Measurements from ENCODE around the gene CEP170.

The CEP170 gene

DNA sequence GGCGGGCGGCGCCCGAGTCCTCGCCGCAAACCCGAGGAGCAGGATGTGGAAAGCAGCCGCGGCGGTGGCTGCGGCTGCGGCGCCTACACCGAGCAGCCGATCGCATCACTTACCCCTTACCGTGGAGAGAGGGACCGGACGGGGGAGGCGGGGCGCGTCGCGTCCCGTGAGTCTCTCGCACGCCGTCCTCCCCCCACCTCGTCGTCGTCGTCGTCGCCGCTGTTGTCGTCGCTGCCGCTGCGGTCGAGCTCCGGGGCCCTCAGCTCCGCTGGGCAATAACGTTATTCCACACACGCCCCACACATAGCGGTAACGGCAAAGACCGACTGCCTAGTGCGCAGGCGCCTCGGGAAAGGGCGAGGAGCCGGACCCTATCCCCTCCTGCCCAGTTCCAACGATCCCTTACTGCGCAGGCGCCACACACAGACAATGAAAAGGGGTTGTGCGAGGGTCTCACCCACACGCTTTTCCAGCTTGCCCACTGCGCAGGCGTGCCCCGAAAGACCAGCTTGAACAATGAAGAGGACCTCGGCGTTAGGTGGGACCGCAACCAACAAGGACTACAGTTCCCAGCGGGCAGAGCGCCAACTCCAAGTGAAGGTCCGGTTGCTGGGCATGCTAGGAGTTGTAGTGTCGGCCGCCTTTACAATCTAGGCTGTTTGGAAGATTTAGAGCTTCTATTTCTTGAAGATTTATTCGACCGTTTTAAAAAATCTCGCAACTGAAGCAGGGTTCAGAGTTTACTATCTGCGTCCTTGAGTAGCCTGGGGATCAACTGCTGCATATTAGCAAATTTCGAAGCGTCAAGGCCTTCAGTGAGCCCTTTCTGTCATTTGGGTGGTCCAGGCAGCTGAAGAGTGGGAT lies at the start of gene CEP170:
TSS of gene CEP170 (minus strand) at position 355 of the 864 bp plus-strand sequence. CDS start 30,001 bp downstream, outside the sequence.
- peak; percentile 85 for DNase-seq (ENCODE audit: low read depth, low spot score)

DNA sequence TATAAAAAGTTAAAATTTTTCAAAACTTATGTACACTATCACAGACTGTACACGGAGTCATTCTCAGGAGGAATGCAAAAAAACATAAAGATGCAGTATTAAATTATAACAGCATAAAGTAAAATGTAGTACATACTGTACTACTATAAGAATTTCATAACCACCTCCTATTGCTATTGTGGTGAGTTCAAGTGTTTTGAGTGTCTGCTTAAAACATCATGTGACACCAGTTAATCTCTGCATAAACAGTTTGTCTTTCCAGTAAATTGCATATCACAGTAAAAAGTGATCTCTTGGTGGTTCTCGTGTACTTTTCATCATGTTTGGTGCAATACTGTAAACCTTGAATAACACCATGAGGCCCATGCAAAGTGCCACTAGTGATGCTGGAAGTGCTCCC lies 46.0 kb upstream of the CEP170 start:
- DNase-seq (ENCODE audit: low read depth, low spot score) = no peak

DNA sequence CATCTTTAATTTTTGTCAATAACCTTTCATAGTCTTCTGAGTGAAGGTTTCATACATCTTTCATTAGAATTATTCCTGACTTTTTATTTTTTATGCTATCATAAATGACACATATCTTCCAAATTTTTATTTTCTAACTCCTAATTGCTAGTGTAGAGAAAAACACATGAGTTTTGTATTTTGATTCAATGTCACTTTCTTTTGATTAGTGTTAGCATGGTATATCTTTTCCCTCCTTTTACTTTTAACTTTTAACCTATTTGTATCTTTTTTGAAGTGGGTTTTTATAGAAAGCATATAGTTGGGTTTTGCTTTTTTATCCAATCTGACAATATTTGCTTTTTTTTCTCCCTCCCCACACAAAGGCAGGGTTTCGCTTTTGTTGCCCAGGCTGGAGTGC lies 44.0 kb upstream of the CEP170 start:
- DNase-seq (ENCODE audit: low read depth, low spot score) = no peak

DNA sequence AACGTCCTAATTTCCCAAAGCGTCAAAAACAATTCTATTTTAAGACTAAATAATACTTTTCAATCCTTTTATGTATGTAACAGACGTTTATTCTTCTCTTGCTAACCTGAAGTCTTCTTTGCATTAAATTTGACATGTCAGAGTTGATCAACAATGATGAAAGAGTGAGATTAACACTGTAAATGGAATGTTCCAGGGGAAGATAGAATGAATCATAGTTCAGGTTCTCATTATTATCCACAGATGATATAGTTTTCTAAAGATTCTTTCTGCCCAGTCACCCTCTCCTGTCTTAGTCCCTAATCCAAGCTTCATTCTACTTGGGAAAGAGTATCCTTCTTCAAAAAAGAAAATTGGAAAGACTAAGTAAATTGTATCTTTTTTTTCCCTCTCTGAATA lies 39.6 kb upstream of the CEP170 start:
- DNase-seq (ENCODE audit: low read depth, low spot score) = no peak

DNA sequence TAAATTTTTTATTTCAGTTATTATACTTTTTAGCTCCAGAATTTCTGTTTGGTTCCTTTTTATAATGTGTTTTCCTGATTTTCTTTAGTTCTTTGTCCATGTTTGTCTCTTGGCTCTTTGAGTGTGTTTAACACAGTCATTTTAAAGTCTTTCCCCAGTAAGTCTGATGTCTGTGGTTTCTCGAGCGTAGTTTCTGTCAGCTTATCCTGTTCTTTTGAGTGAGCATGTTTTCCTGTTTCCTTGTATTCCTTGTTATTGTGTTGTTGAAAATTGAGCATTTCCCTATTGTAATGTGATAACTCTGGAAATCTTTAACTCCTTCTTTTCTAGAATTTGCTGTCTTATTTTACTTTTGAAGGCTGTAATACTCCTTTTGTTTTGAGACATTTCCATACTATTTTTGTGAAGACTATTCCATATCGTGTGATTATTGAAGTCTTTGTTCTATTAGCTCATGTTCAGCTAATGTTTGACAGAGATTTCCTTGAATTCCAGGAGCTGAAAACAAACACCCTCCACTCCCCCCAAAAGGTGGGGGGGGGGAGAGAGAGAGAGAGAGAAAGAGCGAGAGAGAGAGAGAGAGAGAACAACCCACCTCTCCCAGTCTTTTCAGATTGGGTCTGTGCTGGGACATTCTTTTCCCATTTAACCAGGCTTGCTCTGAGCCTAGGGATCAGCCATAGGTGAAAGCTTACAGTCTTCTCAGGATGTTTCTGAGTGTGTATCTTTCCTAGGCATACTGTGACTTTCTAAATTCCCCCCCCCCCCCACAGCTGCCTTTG lies 39.1 kb upstream of the CEP170 start:
- DNase-seq (ENCODE audit: low read depth, low spot score) = no peak

DNA sequence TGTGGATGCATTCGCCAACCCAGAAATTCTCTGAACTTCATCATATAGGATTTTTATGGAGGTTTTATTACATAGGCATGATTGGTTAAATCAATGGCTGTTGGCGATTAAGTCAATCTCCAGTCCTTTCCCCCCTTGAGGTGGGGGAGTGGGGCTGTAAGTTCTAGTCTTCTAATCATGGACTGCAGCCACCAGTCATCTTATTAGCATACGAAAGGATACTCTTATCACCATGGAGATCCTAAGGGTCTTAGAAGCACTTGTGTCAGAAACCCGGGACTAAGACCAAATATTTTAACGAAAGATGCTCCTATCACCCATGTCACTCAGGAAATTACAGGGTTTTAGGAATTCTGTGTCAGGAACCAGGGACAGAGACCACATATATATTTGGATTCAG lies 37.0 kb upstream of the CEP170 start:
- no peak for DNase-seq (ENCODE audit: low read depth, low spot score)

DNA sequence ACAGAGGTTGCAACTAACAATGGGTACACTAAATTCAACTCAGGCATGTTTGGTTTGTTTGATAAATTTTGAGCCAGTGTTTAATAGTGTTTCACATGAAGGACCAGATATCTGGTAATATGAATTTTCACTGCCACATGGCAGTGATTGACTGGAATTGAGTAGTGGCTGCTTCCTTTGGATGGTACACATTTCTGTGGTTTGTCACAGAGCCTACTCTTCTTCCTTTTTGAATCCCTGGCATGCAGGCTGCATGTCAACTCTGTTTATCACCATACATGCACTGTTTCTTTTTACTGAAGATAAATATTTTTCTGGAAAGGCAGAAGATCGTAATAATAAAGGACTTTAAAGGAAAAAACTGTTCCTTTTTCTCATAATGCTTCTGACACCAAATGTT lies 36.2 kb upstream of the CEP170 start:
- no peak for DNase-seq (ENCODE audit: low read depth, low spot score)

DNA sequence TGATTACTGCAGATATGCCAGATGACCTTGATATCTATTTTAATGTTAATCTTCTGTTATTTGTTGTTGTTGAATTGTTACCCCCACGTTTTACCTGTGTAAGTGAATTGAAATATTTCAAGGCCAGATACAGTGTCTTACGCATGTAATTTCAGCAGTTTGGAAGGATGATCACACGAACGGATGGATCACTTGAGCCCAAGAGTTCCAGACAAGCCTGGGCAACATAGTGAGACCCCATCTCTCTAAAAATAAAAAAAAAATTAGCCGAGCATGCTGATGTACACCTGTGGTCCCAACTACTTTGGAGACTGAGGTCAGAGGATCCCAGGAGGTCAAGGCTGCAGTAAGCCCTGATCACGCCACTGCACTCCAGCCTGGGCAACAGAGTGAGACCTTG lies 33.0 kb upstream of the CEP170 start:
- no peak for DNase-seq (ENCODE audit: low read depth, low spot score)

DNA sequence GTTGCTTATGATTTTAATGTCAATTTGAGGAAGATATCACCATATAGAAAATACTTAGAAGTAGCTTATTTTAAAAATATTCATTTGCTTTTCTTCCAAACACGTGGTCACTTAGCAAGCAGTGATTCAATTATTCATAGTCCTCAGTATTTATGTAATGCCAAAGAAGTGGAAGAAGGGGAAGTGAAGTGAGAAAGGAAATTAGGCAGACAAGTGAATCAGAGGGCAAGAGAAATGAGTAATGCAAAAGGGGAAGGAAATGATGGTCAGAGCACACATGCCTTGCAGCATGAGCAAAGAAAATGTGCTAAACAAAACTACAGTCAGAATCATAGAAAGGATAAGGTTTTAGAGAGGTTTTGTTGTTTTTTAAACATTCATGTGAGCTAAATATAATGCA lies 32.6 kb upstream of the CEP170 start:
- DNase-seq (ENCODE audit: low read depth, low spot score) = no peak

DNA sequence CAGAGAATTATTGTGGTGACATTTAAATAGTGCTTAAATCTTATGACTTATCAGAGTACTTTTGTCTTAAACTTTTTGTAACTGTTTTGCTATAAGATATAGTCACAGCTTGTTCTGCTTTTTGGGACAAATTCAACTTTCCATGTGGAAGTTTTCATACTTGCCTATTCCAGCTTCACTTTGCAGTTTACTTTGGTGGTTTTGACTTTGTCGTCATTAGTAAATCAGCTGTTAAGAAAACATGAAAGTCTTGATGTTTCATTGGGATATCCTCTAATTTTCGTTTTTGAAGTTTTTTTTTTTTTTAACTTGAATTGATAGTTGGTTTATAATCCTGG lies 32.0 kb upstream of the CEP170 start:
- no peak for DNase-seq (ENCODE audit: low read depth, low spot score)

DNA sequence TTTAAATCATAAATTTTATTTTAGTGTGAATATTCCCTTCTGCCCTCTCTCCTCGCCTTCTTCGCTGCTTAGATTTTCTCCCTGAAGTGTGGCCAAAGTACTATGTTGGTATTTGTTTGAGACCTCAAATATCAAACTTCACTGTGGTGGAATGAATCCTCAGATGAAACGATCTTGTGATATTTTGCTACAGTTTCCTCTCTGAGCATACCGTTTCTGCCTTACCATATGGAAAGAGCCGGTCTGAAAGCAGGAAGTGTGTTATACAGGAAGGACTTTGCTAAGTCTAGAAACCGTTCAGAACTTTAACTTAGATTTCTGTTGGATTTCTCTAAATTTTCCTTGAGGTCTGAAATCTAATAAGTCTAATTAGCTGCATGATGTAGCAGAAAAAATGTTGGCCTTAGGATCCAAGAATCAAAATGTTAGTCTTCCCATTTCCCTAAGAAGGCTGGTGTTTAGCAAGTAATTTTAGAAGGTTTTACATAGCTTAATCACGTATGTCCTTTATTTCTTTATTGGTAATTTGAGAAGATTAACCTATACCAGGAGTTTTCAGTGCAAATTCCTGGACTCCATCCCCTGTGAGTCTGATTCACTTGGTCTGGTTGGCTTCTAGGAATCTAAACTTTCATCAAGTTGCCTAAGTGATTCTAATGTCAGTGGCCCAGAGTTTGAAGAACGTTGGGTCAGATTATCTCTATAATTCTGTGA lies 31.5 kb upstream of the CEP170 start:
- no peak for DNase-seq (ENCODE audit: low read depth, low spot score)

DNA sequence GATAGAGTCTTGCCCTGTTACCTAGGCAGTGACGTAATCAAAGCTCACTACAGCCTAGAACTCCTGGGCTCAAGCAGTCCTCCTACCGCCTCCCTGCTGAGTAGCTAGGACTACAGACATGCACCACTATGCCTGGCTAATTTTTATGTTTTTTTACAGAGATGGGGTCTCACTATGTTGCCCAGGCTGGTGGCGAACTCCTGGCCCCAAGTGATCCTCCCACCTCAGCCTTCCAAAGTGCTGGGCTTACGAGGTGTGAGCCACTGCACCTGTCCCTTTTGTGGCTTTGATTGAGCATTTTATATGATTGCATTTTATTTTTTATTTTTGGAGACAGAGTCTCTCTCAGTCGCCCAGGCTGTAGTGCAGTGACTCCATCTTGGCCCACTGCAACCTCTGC lies 26.6 kb upstream of the CEP170 start:
- no peak for DNase-seq (ENCODE audit: low read depth, low spot score)

DNA sequence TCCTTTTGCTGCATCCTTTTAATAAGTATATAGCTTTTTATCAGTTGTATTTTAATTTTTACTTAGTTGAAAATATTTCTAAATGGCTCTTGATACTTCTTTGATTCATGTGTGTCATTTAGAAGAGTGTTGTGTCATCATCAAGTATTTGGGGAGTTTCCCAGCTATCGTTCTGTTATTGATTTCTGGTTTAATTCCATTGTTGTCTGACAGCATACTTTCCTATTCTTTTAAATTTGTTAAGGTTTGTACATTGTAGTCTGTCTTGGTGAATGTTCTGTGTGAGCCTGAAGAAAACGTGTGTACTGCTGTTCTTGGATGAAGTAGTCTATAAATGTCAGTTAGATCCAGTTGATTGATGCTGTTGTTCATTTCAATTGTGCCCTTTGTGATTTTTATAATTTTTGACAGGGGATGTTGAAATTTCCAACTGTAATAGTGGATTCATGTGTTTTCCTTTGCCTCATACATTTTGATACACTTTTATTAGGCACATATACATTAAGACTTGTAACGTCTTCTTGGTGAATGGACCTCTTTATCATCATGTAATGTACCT lies 25.6 kb upstream of the CEP170 start:
- DNase-seq (ENCODE audit: low read depth, low spot score) = no peak

DNA sequence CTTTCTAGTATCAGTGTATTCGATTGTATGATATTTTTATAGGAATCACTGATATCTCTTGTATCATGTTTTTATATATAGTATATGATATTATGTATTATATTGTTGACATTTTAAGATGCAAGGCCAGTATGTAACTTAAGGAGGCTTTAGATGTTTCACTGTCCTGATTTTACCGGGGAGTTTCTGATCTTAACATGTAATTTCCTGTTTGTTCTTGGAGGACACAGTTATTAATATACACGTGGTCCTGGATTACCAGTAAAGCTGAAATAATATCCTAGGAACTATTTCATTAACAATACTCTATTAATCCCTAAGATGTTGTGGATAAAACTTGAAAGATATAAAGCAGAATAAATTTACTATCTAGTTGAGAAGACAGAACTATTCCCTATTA lies 20.2 kb upstream of the CEP170 start:
- DNase-seq (ENCODE audit: low read depth, low spot score) = no peak

DNA sequence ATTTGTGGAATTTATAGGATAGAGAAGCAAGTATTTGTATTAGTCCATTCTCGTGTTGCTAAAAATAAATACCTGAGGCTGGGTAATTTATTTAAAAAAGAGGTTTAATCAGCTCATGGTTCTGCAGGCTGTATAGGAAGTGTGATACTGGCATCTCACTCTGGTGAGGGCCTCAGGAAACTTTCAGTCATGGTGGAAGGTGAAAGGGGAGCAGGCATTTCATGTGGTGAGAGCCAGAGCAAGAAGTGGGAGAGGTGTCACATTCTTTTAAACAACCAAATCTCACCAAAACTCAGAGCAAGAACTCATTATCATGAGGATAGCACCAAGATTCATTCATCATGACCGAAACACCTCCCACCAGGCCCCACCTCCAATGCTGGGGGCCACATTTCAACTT lies 18.9 kb upstream of the CEP170 start:
- DNase-seq (ENCODE audit: low read depth, low spot score) = no peak

DNA sequence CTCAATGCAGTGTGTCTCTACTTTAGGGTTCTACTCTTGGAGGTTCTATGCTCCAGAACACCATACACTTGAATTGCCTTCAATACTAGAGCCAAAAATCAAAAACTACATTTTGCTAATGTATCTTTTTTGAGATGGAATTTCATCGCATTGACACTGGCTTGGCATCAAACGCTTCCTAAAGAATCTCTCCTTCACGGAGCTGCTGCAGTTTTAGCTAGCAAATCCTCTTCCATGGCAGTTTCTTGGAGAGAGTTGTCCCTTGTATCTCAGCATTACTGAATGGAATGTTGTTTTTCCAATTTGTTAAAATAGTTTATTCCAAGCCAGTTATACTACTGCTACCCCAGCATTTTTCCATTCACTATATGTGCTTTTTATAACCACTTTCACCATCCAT lies 18.4 kb upstream of the CEP170 start:
- DNase-seq (ENCODE audit: low read depth, low spot score) = no peak

DNA sequence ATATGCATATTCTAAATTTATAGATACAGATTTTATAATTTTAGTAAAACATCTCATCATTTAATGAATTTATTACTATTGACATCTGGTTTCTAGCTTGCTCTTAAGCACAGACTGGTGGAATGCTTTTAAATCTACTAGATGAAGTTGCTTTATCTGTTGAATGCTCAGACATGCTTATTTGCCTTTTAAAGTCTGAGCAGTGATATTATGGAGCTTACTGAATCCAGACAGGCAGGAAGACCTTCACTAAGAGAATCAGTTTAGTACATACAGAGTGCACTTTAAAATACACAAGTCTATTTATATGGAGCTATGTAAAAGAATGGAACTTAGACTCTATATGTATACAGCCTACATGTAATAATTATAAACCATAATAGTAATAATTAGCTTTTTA lies 17.3 kb upstream of the CEP170 start:
- no peak for DNase-seq (ENCODE audit: low read depth, low spot score)

DNA sequence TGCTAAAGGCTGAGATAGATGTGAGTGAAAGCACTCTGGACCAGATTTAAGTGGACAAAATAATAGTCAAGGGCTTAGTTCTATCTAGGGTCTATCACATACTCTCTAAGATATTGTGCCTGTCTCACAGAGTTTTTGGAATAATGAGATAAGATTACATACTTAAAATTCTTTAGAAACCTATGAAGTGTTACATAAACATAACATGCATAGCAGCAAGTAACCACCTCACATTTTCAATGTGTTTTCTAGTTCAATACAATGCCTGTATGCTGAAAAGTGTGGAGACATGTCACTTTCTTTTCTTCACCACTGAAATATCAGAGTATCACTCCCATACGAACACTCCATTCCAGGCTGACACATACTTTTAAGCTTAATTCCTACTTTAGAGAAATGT lies 16.9 kb upstream of the CEP170 start:
- DNase-seq (ENCODE audit: low read depth, low spot score) = no peak

DNA sequence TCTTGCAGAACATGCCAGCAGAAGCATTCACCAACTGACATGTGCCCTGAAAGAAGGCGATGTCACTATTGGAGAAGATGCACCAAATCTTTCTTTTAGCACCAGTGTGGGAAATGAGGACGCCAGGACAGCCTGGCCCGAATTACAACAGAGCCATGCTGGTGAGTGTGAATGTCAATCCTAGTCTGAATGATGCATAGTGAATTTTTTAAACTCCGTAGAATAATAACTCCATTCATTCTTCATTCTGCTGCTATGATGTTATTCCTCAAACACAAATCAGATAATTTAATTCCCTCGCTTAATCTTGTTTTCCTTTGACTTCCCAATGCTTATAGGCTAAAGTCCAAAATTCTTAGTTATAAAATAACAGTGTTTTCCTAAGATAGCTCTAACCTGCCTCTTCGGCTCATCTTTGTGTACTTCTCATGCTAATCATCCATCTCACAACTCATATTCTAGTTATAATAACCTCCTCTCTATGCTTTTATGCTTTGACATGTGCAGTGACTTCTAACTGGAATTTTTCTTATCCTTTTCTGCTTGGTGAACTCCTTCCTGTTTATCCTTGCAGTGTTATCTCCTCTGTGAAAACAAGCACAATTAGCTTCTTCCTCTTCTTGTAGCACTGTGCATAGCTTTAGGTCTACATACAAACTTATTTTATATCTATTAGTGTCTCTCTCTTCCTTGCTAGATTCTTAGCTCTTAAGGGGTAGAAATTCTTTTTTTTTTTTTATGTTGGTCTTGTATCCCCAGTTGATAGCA lies 15.2 kb upstream of the CEP170 start:
- DNase-seq (ENCODE audit: low read depth, low spot score) = no peak

DNA sequence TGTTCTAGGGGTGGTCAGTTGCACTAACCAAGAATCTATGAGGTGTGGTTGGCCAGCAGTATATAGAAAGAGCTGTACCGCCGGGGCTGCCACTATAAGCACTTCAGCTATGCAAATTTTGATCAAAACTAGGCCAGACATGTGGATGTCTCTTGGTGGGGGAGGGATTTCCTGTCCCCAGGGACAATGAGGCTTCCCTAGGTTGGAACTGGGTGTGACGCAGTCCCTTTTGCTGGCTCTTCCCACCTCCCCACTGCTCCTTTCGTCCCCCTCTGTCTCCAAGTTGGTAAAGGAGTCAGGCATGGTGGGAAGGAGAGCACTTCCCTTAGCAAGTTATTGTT lies 14.3 kb upstream of the CEP170 start:
- no peak for DNase-seq (ENCODE audit: low read depth, low spot score)

DNA sequence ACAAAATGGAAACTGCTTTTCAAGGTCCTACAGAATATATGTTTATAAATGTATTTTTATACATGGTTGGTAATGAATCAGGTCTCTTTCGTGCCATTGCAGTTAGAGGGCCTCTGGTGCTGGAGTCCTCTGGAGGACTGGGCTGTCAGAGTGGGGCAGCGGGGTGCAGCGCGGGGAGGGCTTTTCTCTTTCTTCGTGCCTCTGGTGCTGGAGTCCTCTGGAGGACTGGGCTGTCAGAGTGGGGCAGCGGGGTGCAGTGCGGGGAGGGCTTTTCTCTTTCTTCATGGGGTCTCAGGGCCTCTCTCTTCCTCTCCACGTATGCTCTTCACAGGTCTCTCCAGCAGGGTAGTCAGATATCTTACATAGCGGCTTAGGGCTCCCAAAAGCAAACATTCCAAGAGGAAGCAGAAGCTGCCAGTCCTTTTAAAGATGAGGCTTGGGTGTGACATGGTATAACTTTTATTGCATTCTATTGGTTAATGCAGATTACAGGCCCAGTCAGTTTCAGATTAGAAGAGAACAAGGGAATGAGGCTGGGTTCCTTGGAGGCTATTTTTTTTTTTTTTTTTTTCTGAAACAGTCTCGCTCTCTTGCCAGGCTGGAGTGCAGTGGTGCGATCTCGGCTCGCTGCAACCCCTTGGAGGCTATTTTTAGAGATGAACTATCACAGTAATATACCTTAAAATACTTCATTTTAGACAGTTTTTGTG lies 13.8 kb upstream of the CEP170 start:
- DNase-seq (ENCODE audit: low read depth, low spot score) = no peak
